Epithelial cell of esophagus (primary cell): Measurements from ENCODE around the gene C16orf90.

Experiments
- DNase-seq: peaks from one replicate; pipeline ENCODE4 v3.0.0; 2010; ENCODE audit warnings: low read depth
- H3K4me3 ChIP-seq: 2 replicates; pipeline ENCODE4 v1.5.1; 2011; ENCODE audit warnings: mild to moderate bottlenecking, low read length, control low read depth
- TF ChIP-seq, protein P1 (sequence below): IDR thresholded peaks from 2 replicates; pipeline ENCODE4 v1.5.1; 2011; ENCODE audit warnings: low read depth, mild to moderate bottlenecking, low read length, control low read depth, inconsistent platforms; ENCODE audit not compliant: insufficient read depth; ENCODE audit errors: missing control alignments

The C16orf90 gene

DNA sequence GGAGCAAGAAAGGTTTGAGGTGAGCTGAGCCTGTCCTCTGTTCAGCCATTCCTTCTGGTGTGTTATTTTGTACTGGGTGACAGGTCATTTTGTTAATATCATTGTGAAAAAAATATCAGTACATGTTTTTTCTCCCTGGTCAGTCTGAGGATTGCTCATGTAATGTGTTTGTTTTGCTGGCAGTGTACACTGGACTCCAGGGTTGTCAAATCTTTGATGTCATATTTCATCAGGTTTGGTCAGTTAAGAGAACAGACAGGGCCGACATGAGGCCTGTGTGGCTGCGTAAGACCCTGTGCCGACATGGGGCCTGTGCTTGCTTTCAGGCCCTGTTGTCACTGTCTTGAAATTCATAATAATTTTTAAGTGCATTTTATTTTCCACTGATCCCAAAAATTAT lies 28.0 kb upstream of the C16orf90 start:
- H3K4me3 ChIP-seq = no peak overlapping the region
- TF ChIP-seq, protein P1, sequence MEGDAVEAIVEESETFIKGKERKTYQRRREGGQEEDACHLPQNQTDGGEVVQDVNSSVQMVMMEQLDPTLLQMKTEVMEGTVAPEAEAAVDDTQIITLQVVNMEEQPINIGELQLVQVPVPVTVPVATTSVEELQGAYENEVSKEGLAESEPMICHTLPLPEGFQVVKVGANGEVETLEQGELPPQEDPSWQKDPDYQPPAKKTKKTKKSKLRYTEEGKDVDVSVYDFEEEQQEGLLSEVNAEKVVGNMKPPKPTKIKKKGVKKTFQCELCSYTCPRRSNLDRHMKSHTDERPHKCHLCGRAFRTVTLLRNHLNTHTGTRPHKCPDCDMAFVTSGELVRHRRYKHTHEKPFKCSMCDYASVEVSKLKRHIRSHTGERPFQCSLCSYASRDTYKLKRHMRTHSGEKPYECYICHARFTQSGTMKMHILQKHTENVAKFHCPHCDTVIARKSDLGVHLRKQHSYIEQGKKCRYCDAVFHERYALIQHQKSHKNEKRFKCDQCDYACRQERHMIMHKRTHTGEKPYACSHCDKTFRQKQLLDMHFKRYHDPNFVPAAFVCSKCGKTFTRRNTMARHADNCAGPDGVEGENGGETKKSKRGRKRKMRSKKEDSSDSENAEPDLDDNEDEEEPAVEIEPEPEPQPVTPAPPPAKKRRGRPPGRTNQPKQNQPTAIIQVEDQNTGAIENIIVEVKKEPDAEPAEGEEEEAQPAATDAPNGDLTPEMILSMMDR = no peak
- no peak for DNase-seq

DNA sequence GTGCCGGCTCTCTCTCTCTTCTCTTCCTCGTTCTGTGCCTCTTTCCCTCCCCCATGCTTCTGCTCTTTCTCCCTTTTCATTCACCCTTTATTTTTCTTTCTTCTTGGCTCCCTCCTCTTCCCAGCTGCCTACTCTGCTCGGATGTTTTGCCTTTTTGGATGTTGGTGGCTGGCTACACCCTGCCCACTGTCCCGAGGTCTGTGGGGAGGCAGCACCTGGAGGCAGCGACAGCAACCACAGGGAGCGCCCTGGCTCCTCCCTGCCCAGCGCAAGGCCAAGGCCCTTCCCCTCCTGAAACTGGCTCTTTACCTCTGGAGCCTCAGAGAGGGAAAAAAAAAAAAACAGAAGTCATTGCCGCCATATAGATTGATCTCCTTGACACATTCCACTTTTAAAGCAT lies 25.6 kb upstream of the C16orf90 start:
- DNase-seq = no peak
- no peak overlapping the region for H3K4me3 ChIP-seq
- TF ChIP-seq, protein P1 = no peak

- TF ChIP-seq, protein P1 = no peak
- no peak overlapping the region for H3K4me3 ChIP-seq
- no peak for DNase-seq
Measured at GRCh38 chr16:3520413-3520812, 25.1 kb upstream of the C16orf90 start.

DNA sequence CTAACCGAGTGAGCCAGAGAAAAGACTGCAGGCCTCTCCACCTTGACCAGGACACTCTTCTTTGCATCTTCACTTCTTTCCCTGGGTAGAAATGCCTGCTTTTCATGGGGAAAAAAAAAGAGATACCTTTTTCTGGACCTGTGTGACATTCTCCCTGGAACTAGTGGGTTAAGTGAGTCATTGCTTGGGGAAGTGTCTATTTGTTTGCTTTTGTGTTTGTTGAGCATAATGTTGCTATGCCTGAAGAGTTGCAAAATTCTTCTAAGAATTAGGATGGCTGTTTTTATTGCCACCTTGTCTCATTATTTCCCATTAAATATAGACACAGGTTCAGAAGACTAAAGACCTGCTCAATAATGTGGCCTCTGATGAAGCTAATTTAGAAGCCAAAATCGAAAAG lies 24.3 kb upstream of the C16orf90 start:
- H3K4me3 ChIP-seq = no peak overlapping the region
- TF ChIP-seq, protein P1 = no peak
- DNase-seq = peak; percentile 22

GRCh38 chr16:3518986-3519348 lies 23.7 kb upstream of the C16orf90 start:
- no peak for DNase-seq
- H3K4me3 ChIP-seq = no peak overlapping the region
- TF ChIP-seq, protein P1 = no peak

DNA sequence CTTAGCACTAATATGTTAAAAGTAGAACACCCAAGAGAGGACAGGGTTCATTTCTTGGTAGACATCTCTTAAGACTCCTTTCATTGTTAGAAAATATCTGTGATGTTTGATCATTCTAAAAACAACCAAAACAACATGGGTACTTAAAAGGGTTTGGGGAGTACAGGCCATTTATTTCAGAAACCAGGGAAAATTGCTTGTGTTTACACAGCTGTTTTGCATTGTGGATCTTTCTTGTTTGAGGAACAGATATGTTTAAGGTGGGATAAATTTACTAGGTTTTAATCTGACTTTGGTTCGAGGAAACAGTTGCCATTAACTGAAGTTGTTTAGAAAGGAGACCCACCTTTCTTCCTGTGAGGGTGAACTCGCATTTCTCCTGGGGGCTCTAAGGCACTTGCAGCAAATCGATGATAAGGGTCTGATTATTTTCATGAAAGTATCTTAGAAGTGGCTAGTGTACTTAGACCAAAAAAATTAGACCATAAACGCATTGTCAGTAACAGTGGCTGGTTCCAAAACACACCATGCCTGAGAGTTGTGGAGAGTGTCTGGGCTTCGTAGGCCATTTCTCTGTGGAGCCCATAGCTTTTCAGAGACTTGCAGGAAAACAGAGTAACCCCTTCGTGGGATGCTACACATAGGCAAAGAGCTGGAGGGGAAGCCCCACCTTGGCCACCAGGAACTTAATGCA lies 23.1 kb upstream of the C16orf90 start:
- TF ChIP-seq, protein P1 = no peak
- DNase-seq = no peak

DNA sequence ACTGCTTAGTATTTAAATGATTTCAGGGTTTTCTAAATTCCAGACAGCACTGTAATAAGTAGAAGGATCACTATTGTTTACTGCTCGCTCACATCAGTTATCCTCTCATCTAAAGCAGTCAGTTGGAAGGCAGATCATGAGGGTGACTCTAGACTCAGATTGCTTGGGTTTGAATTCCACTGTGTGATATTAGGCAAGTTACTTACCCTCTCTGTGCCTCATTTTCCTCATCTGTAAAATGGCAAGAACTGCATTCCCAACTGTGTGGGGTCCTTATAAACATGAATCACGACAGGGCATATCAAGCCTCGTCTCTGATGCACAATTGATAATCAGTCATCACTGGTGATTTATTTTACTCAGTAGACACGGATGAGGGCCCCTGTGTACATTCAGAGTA lies 20.6 kb upstream of the C16orf90 start:
- DNase-seq = no peak
- TF ChIP-seq, protein P1 = no peak
- H3K4me3 ChIP-seq = no peak overlapping the region

More for the DNA sequence above, 23.1 kb upstream of the C16orf90 start:
- no peak overlapping the region for H3K4me3 ChIP-seq
